Airway epithelial cell (primary cell): ENCODE results near the gene FAM131A. TPM values are rescaled to one million over a fixed set of nuclear protein-coding genes. Genes with fewer than 3 reads are reported as not detected.

Experiments used
- total RNA-seq: library from RNA; depleted of rRNA; stranded (reverse); fragments of >200 nt; gene quantifications from 2 replicates; pipeline ENCODE4 v1.2.3, GENCODE V29; 2015

FAM131A gene
- 24.9 and 36.7 TPM in 2 replicates for total RNA-seq

GRCh38 chr3:184337399-184337714, at the start of gene FAM131A:
FAM131A (plus strand) TSS chr3:184337600; CDS start chr3:184337631, 31 bp downstream.

GRCh38 chr3:184298759-184299487, 38.5 kb upstream of the FAM131A start, which contains the start of gene PSMD2:
PSMD2 (plus strand) TSS chr3:184299241; CDS start chr3:184299267, 26 bp downstream.

GRCh38 chr3:184314363-184314699, 23.1 kb upstream of the FAM131A start, which contains the start of gene EIF4G1:
EIF4G1 (plus strand) TSS chr3:184314606; CDS start chr3:184315797, 1,191 bp downstream.

GRCh38 chr3:184361532-184361931, 24.1 kb downstream of the FAM131A start, which contains the start of the genes CLCN2 and POLR2H:
CLCN2 (minus strand) TSS chr3:184361605; CDS start chr3:184361479, 126 bp downstream.
POLR2H (plus strand) TSS chr3:184361710; CDS start chr3:184363493, 1,783 bp downstream.

GRCh38 chr3:184377882-184378445, 40.6 kb downstream of the FAM131A start, which contains the start of gene THPO:
THPO (minus strand) TSS chr3:184378207; CDS start chr3:184376259, 1,948 bp downstream.

GRCh38 chr3:184379358-184380184, 42.2 kb downstream of the FAM131A start, which contains the start of gene CHRD:
CHRD (plus strand) TSS chr3:184380054; CDS start chr3:184380319, 265 bp downstream.

Other genes with a start within 250 kb of the FAM131A start
- gene HTR3E, start 240.5 kb upstream of the FAM131A start, total RNA-seq, result not detected in 2 replicates
- 25.4 and 40.7 TPM in 2 replicates for gene EIF2B5, start 202.2 kb upstream of the FAM131A start, total RNA-seq
- gene DVL3, start 182.2 kb upstream of the FAM131A start, total RNA-seq, result 21.9 and 30.9 TPM in 2 replicates
- 249 and 343 TPM in 2 replicates for gene AP2M1, start 162.7 kb upstream of the FAM131A start, total RNA-seq
- gene ABCF3, start 151.4 kb upstream of the FAM131A start, total RNA-seq, result 37.8 and 40.1 TPM in 2 replicates
- gene VWA5B2, start 108.0 kb upstream of the FAM131A start, total RNA-seq, result not detected in 2 replicates
- gene ALG3, start 88.6 kb upstream of the FAM131A start, total RNA-seq, result 82.5 and 89.1 TPM in 2 replicates
- 16.6 and 19.6 TPM in 2 replicates for gene EEF1AKMT4, start 87.9 kb upstream of the FAM131A start, total RNA-seq
- 0.07 TPM in 1 of 2 replicates, not detected in the other for gene CAMK2N2, start 76.0 kb upstream of the FAM131A start, total RNA-seq
- not detected in 2 replicates for gene ECE2, start 61.6 kb upstream of the FAM131A start, total RNA-seq
- gene PSMD2, start 38.4 kb upstream of the FAM131A start, total RNA-seq, result 478 and 595 TPM in 2 replicates
- gene EIF4G1, start 23.0 kb upstream of the FAM131A start, total RNA-seq, result 479 and 515 TPM in 2 replicates
- gene CLCN2, start 24.0 kb downstream of the FAM131A start, total RNA-seq, result 6.4 and 7.9 TPM in 2 replicates
- 114 and 182 TPM in 2 replicates for gene POLR2H, start 24.1 kb downstream of the FAM131A start, total RNA-seq
- gene THPO, start 40.6 kb downstream of the FAM131A start, total RNA-seq, result not detected in 2 replicates
- gene CHRD, start 42.5 kb downstream of the FAM131A start, total RNA-seq, result not detected in 2 replicates
- gene EPHB3, start 224.2 kb downstream of the FAM131A start, total RNA-seq, result 12.3 and 23.4 TPM in 2 replicates